ENCODE results near the gene SCTR. TPM values are rescaled to one million over a fixed set of nuclear protein-coding genes. Genes with fewer than 3 reads are reported as not detected.

SCTR gene
- total and polyA plus RNA-seq, 2 of the 8 experiments (the other 6 are each of a cell fraction or from before 2014, with no cell fraction given), result 0.15 TPM; not detected in 1

GRCh38 chr2:119465687-119466086 lies 58.6 kb downstream of the SCTR start:
- no peak overlapping the region for H3K18ac ChIP-seq (ENCODE audit: extremely low read depth, low read length)
- TF ChIP-seq RNF2 (IDR thresholded peaks at IDR 0.05; ENCODE audit: borderline replicate concordance, low read depth, low read length, missing control alignments, poor library complexity, severe bottlenecking), result no peak
- no peak for TF ChIP-seq ZNF274 (IDR thresholded peaks at IDR 0.05; ENCODE audit: borderline replicate concordance, extremely low read depth, low read length)
- no peak for TF ChIP-seq HDAC6 (IDR thresholded peaks at IDR 0.05; ENCODE audit: low read depth, low read length)
- no peak for TF ChIP-seq SIN3A (conservative IDR thresholded peaks at IDR 0.05 in 1 of 2, IDR thresholded peaks at IDR 0.05 in 1 of 2; ENCODE audit: low read depth in 1 of 2, low read length in 2 of 2)
- no peak for TF ChIP-seq POU5F1 (IDR thresholded peaks at IDR 0.05; ENCODE audit: low read depth, low read length)
- TF ChIP-seq ASH2L (IDR thresholded peaks at IDR 0.05; ENCODE audit: low read length), result no peak
- TF ChIP-seq RAD21 (IDR thresholded peaks at IDR 0.05 in 1 of 2, conservative IDR thresholded peaks at IDR 0.05 in 1 of 2; ENCODE audit: low read depth in 2 of 2, low read length in 2 of 2), result no peak
- TF ChIP-seq USF2 (IDR thresholded peaks at IDR 0.05; ENCODE audit: low read length), result no peak
- TF ChIP-seq KDM1A (IDR thresholded peaks at IDR 0.05; ENCODE audit: borderline replicate concordance, low read length), result no peak
- no peak for TF ChIP-seq BCL11A (IDR thresholded peaks at IDR 0.05; ENCODE audit: low read depth in 2 of 2, low read length in 2 of 2)
- TF ChIP-seq CBX5 (IDR thresholded peaks at IDR 0.05; ENCODE audit: low read depth, low read length), result no peak
- DNase-seq (ENCODE audit: low read depth in 1 of 2, low spot score in 2 of 2) (no peak), FAIRE-seq (no peak)
- H4K5ac ChIP-seq (ENCODE audit: insufficient read length, low read depth, low read length), result no peak overlapping the region
- H3K23me2 ChIP-seq (ENCODE audit: low read depth, low read length), result no peaks in the 10 kb centered on the region
- no peak overlapping the region for H3K4me3 ChIP-seq (ENCODE audit: extremely low read depth in 1 of 4, insufficient read depth in 2 of 4, low read depth in 3 of 4, low read length in 4 of 4)
- ChIA-PET CTCF (ENCODE audit: partially characterized antibody) (interaction anchor here (0.7 to 9.6 kb wide), 6 partner anchors 10 to 65 kb away, joined by 3 to 90 read pairs (median 4); no protein-coding TSS in a partner anchor), POLR2A (ENCODE audit: partially characterized antibody) (interaction anchor here (1.7 kb wide), 1 partner anchor 33 kb away, joined by 5 read pairs; the partner anchor contains the start of gene TMEM37)
- H2BK20ac ChIP-seq (ENCODE audit: low read length), result no peak overlapping the region
- no peak overlapping the region for H2BK15ac ChIP-seq (ENCODE audit: low read length)
- H3K4me1 ChIP-seq (replicated peaks in 1 of 4; ENCODE audit: control insufficient read depth in 3 of 4, insufficient read depth in 4 of 4, low read length in 3 of 4), result peaks cover 0 to 4% (median 0%) of the 10 kb centered on the region in 4 experiments; a peak in 4 of 7 replicates
- no peak overlapping the region for H3K56ac ChIP-seq (replicated peaks; ENCODE audit: insufficient read length, low read depth, low read length)
- H3K27me3 ChIP-seq (replicated peaks in 1 of 4; ENCODE audit: control insufficient read depth in 3 of 4, extremely low read depth in 1 of 4, insufficient read depth in 3 of 4, low read length in 3 of 4), result no peaks in the 10 kb centered on the region; a peak in 1 of 7 replicates
- 0 out of 2 replicates have a peak overlapping the region, but pooled peaks have one; percentile 53 for H2AK5ac ChIP-seq (ENCODE audit: low read depth, low read length)
- no peak overlapping the region for H3K9ac ChIP-seq (replicated peaks in 1 of 4; ENCODE audit: extremely low read depth in 1 of 4, low read depth in 3 of 4, low read length in 3 of 4)
- H3K4ac ChIP-seq (replicated peaks; ENCODE audit: insufficient read length, low read depth, low read length), result no peak overlapping the region
- no peak overlapping the region for H2BK5ac ChIP-seq (ENCODE audit: low read depth, low read length)
- H4K20me1 ChIP-seq (replicated peaks in 1 of 2; ENCODE audit: control insufficient read depth in 1 of 2, insufficient read depth in 2 of 2, low read length in 2 of 2), result no peaks in the 10 kb centered on the region
- WGBS, 2 experiments (ENCODE audit: extremely low coverage in 1 of 2, insufficient coverage in 1 of 2, insufficient read length in 1 of 2, insufficient replicate concordance in 2 of 2, low coverage in 1 of 2, low lambda C conversion rate in 2 of 2, missing lambda C conversion rate in 1 of 2), result 89% methylated on average over 11 of the region's 11 CpGs; no CpG with 5 or more reads in 1 of the 2 experiments
- H3K79me2 ChIP-seq (ENCODE audit: control insufficient read depth in 1 of 2, insufficient read depth in 2 of 2, low read length in 2 of 2), result no peaks in the 10 kb centered on the region
- no peak overlapping the region for H2BK120ac ChIP-seq (replicated peaks; ENCODE audit: low read depth, low read length)
- H3K4me2 ChIP-seq (ENCODE audit: insufficient read depth in 1 of 2, low read depth in 2 of 2, low read length in 2 of 2), result no peak overlapping the region
- no peaks in the 10 kb centered on the region for H3K9me3 ChIP-seq (ENCODE audit: insufficient read depth in 2 of 2, low read depth in 1 of 2, low read length in 1 of 2)
- H3K79me1 ChIP-seq (ENCODE audit: low read depth, low read length), result no peaks in the 10 kb centered on the region
- H3K36me3 ChIP-seq (ENCODE audit: control insufficient read depth in 2 of 4, insufficient read depth in 4 of 4, low read length in 3 of 4), result no peaks in the 10 kb centered on the region
- no peak overlapping the region for H3K23ac ChIP-seq (ENCODE audit: insufficient read length)
- no peak overlapping the region for H3K14ac ChIP-seq (ENCODE audit: insufficient read length)
- H4K8ac ChIP-seq (ENCODE audit: extremely low read depth, insufficient read depth, low read length), result no peak overlapping the region
- peak overlapping the region; percentile 47 for H4K91ac ChIP-seq (replicated peaks; ENCODE audit: insufficient read length, low read length)
- H2BK12ac ChIP-seq (ENCODE audit: low read depth, low read length), result no peak overlapping the region
- no peak overlapping the region for H3K27ac ChIP-seq (ENCODE audit: low read depth, low read length)
- no peak overlapping the region for H2AFZ ChIP-seq (ENCODE audit: low read length)

Measured in H1 (cell line).